ES-I3 (cell line): ENCODE measurements around the gene PRELP.

Experiments
- H3K36me3 ChIP-seq: 2 replicates; pipeline ENCODE4 v1.6.1; 2013; ENCODE audit warnings: mild to moderate bottlenecking, low read length, control low read depth, moderate library complexity; ENCODE audit not compliant: insufficient read depth
- H3K4me1 ChIP-seq: 2 replicates; pipeline ENCODE4 v1.6.1; 2013; ENCODE audit warnings: mild to moderate bottlenecking, control low read depth, low read length; ENCODE audit not compliant: insufficient read depth
- H3K9ac ChIP-seq: 2 replicates; pipeline ENCODE4 v1.6.1; 2013; ENCODE audit warnings: low read depth, mild to moderate bottlenecking, low read length, moderate library complexity
- H3K9me3 ChIP-seq: 2 replicates; pipeline ENCODE4 v1.6.1; 2013; ENCODE audit warnings: mild to moderate bottlenecking, low read length, moderate library complexity; ENCODE audit not compliant: control insufficient read depth, insufficient read depth

The PRELP gene

DNA sequence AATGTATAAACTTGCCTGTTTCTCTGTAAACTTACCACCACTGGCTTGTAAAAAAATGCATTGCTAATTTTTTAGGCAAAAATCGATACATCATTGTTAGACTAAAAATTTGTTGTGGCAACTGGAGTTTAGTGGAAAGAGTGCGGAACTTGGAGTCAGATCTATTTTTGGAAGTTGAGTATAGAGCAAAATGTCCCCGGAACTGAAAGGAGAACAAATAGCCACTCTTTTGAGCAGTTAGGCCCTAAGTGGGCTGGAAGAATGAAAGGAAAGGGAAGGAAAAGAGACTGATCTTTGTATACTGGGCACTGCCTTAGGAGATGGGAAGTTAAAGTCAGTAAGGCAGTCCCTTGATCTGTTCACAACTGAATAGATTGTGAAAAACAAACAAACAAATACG, 48.5 kb downstream of the PRELP start:
- Histone ChIP-seq H3K36me3 (no peaks in the 10 kb centered on the region), H3K9me3 (no peaks in the 10 kb centered on the region), H3K9ac (no peak overlapping the region), H3K4me1 (peaks cover 46% of the 10 kb centered on the region)

DNA sequence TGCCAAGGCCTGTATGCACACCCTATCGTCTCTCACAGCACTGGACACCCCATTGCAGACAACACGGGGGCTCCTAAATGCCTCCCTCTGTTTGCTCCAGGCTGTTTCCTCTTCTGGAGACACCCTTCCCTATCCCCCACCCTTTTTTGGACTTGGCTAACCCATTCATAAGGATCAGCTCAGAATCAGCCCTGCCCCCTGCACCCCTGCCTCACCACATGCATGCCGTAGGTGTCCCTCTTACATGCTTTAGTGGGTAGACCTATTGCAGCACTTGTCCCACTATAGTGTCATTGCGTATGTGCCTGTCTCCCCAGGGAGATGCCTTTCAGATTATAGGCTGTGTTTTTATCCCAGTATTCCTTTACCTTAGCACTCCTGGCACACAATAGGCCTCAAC, 49.2 kb downstream of the PRELP start:
- Histone ChIP-seq H3K4me1 (peaks cover 42% of the 10 kb centered on the region), H3K9ac (no peak overlapping the region), H3K9me3 (no peaks in the 10 kb centered on the region), H3K36me3 (no peaks in the 10 kb centered on the region)

DNA sequence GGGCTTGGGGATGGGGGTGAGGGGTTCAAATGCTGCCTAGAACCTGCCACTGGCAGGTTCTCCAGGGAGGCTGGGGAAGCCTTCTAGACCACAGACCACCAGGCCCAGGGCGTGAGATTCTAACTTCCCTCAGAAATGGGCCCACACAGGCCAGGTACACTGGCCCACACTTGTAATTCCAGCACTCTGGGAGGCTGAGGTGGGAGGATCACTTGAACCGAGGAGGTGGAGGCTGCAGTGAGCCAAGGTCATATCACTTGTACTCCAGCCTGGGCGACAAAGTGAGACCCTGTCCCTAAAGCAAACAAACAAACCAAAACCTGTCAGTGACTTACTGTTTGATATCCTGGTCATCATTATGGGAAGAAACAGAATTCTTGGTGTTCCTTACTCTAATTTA, 50.1 kb downstream of the PRELP start:
- no peaks in the 10 kb centered on the region for H3K9me3 ChIP-seq
- H3K36me3 ChIP-seq: no peaks in the 10 kb centered on the region
- H3K4me1 ChIP-seq: peaks cover 34% of the 10 kb centered on the region
- H3K9ac ChIP-seq: no peak overlapping the region

DNA sequence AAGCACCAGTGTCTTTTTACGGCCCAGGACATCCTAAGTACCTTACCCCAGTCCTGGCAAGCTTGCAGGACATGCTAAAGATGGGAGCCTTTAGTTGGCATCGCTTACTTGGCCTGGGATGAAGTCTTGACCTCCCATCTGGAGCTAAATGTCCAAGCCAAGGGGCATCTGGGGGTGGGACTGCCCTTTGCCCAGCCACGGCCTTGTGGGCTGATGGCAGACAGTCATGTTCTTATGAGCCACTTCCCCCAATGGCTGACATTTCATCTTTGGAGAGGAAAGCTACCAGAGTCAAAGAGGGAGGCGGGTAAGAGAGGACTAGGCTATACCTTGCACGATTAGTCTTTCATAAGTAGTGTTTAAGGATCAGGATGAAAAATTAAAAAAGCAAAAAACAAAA, 50.5 kb downstream of the PRELP start:
- H3K9me3 ChIP-seq: no peaks in the 10 kb centered on the region
- H3K9ac ChIP-seq: no peak overlapping the region
- H3K36me3 ChIP-seq: no peaks in the 10 kb centered on the region
- peaks cover 29% of the 10 kb centered on the region for H3K4me1 ChIP-seq

DNA sequence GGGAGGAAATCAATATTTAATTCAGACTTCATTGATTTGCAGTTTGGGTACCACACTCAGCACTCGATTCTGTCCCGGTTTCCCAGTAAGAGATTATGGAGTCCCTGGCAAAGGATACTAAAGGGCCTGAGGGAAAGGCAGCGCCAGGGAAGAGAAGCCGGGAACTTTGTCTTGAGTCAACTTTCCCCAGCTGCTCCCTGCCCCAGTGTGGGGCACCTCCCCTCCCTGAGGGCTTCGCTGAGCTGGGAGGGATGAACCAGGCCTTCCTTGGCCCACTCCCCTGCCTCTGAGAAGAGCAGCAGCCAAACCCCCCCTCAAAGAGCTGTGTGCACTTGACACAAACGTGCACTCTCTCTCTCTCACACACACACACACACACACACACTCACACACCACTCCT, 51.0 kb downstream of the PRELP start:
- H3K4me1 ChIP-seq: peaks cover 25% of the 10 kb centered on the region
- H3K9ac ChIP-seq: no peak overlapping the region
- H3K36me3 ChIP-seq: no peaks in the 10 kb centered on the region
- H3K9me3 ChIP-seq: no peaks in the 10 kb centered on the region

DNA sequence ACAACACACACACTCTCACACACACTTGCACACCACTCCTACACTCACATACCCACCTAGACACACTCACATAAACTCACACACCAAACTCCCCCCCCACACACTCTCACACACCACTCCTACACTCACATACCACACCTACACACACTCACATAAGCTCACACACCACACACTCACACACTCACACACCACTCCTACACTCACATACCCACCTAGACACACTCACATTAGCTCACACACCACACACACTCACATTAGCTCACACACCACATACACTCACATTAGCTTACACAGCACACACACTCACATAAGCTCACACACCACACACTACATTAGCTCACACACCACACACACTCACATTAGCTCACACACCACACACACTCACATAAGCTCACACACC, 51.4 kb downstream of the PRELP start:
- H3K36me3 ChIP-seq: no peaks in the 10 kb centered on the region
- no peaks in the 10 kb centered on the region for H3K9me3 ChIP-seq
- peaks cover 21% of the 10 kb centered on the region for H3K4me1 ChIP-seq
- no peak overlapping the region for H3K9ac ChIP-seq

DNA sequence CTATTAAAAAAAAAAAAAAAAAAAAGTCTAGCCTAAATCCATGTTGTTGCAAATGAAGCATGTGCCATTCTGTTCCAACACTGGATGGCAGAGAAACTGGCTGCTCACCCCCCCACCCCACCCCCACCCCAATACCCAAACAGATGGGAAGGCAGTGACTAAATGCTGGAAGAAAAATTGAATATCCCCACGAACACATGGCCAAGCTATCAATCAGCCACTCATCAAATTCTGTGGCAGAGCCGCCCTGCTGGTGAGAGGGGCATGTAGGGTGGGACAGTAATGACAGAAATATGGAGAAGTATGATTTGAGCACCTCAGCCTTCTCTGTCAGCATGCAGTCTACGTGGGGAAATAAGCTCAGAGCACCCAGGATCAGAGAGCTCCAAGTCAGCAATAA, 52.5 kb downstream of the PRELP start:
- Histone ChIP-seq H3K9me3 (no peaks in the 10 kb centered on the region), H3K36me3 (no peaks in the 10 kb centered on the region), H3K4me1 (peaks cover 12% of the 10 kb centered on the region), H3K9ac (no peak overlapping the region)

DNA sequence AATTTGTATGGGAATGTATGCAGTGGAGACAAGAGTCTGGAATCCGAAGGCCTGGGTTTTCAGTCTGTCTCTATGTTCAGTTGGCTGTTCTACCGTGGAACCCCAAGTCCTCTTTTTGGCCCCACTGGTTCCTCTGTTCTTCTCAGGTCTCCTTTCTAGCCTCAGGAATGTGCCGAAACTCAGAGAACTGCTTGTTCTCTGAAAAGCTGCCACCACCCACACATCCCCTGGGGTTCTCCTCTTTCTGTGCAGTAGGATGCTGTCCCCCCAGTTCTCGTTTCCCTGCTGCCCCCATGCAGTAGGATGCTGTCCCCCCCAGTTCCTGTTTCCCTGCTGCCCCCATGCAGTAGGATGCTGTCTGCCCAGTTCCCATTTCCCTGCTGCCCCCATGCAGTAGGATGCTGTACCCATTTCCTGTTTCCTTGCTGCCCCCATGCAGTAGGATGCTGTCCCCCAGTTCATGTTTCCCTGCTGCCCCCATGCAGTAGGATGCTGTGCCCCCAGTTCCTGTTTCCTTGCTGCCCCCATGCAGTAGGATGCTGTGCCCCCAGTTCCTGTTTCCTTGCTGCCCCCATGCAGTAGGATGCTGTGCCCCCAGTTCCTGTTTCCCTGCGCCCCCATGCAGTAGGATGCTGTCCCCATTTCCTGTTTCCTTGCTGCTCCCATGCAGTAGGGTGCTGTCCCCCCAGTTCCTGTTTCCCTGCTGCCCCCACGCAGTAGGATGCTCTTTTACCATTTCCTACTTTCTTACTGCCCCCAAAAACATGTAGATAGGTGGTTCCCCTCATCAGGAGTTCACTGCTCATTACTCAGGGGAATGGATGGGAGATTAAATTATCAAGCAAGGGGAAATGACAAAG, 53.6 kb downstream of the PRELP start:
- peaks cover 10% of the 10 kb centered on the region; the same call in 1 of the 2 replicates for H3K4me1 ChIP-seq
- H3K9me3 ChIP-seq: no peaks in the 10 kb centered on the region
- H3K36me3 ChIP-seq: no peaks in the 10 kb centered on the region
- H3K9ac ChIP-seq: no peak overlapping the region

DNA sequence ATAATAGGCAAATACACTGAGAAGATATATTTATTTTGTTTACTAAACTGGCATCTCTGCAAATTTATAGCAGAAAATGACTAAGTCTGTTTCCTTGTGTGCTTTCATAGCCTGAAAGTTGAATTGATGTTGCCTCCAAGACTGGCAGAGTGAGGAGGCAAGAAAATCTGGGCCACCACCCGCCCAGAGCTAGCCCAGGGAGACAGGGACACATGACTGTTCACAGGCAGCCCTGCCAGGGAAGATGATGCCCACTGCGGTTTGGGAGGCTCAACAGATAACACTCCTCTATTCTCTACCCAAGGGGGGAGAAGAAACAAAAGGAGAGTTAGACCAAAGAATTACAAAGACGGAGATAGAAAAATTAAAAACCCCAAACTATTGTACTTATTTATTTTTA, 55.5 kb downstream of the PRELP start:
- Histone ChIP-seq H3K9me3 (no peaks in the 10 kb centered on the region), H3K4me1 (peaks cover 4% of the 10 kb centered on the region; the same call in 1 of the 2 replicates)

DNA sequence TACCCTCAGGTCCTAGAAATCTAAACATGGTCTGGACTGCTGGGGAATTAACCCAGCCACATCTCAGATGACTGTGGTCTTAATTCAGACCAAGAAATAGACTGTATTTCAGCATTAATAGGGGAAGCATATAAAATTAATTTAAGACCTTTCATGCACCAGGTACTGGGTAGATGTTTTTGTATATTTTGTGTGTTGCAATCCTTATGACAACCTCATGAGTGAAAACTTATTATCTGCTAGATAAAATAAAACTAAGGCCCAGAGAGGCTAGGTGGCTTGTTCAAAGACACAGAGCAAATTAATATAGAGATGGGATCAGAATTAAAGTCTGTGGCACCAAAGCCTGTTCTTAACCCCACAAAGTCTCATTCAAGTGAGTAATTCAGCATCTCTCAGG, 58.4 kb downstream of the PRELP start:
- Histone ChIP-seq H3K4me1 (no peaks in the 10 kb centered on the region), H3K9me3 (no peaks in the 10 kb centered on the region), H3K36me3 (no peaks in the 10 kb centered on the region), H3K9ac (no peak overlapping the region)

More for the DNA sequence above, 55.5 kb downstream of the PRELP start:
- Histone ChIP-seq H3K36me3 (no peaks in the 10 kb centered on the region), H3K9ac (no peak overlapping the region)

DNA sequence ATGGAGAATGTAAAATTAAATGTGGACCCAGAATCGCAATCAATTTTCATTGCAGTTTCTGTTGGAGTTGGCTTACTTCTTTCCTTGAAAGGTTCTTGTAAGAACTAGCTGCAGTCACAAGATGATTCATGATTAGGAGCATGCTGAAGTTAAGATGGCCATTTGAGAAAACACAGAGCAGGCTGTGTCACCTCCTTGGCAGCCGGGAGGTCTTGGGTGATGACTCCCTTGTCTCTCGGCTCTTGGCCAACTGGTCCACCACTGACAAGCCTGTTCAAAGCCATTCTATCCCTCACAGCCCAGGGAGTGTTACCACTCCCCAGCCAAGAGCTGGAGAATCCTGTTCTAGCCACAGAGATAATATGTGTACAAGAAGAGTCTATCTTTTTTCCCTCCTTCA, 58.9 kb downstream of the PRELP start:
- H3K4me1 ChIP-seq: no peaks in the 10 kb centered on the region
- no peaks in the 10 kb centered on the region for H3K9me3 ChIP-seq
- no peak overlapping the region for H3K9ac ChIP-seq
- no peaks in the 10 kb centered on the region for H3K36me3 ChIP-seq

DNA sequence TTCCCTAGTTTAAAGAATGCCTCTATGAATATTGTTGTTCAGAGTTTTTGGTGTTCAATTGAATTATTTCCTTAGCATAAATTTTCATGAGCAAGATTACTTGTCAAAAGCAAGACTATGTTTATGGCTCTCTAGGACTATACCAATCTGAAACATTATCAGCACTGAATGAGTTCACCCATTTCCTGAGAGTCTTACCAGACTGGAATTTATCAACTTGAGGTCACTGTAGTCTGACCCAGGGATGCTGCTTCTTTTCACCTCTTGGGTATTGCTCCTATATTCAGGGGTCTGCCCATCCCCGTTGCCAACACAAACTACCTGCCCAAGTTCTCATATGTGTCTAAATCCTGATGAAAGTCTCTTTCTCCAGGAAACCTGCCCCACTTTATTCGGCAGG, 61.0 kb downstream of the PRELP start:
- Histone ChIP-seq H3K9me3 (no peaks in the 10 kb centered on the region), H3K9ac (no peak overlapping the region), H3K36me3 (no peaks in the 10 kb centered on the region), H3K4me1 (no peaks in the 10 kb centered on the region)

DNA sequence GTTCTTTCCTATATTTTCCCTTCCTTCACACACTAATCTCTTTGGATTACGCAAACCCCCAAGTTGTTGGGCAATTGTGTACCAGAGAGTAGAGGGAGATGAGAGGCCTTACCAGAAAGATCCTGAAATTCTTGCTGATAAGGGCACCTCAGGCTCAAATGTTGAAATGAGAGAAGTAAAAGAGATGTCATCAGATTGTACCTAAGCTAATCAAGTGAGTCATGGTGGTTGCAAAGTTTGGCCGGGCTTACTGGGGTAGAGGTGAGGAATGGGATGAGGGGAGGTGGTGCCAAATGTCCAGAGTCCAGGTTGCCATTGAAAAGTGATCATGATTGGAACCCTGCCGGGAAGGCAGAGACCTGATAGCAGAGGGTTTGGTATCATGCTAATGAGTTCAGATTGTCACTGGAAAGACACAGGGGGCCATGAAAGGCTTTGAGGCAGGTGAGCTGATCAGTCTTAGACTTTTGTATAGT, 61.4 kb downstream of the PRELP start:
- H3K4me1 ChIP-seq: no peaks in the 10 kb centered on the region
- H3K9ac ChIP-seq: no peak overlapping the region
- no peaks in the 10 kb centered on the region for H3K9me3 ChIP-seq
- no peaks in the 10 kb centered on the region for H3K36me3 ChIP-seq

DNA sequence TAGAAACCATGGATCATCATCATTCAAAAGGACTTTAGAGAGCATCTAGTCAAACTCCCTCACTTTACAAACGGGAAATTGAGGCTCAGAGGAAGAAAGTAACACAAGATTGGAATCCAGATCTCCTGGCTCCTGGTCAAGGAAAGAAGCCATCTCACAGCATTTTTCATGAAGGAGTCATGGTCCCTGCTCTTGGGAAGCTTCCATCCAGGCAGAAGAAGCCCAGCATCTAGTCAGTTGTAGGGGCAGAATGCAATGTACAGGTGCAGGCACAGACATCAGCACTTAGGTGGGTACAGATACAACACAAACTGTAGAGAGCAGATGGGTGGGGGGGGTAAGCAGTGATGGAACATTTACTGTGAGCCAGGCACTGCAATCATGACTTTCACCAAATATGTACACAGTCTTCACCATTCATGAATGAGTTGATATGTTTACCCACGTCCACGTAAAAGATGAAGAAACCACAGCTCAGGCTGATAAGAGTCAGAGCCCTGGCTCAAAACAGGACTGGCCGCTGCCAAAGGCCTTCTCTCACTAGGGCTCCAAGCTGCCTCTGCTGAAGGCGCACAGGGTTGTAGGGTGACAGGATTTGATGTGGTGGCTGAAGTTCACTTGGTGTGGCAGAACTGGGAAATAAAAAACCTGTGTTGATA, 62.3 kb downstream of the PRELP start:
- Histone ChIP-seq H3K9me3 (no peaks in the 10 kb centered on the region), H3K4me1 (no peaks in the 10 kb centered on the region), H3K9ac (no peak overlapping the region), H3K36me3 (no peaks in the 10 kb centered on the region)

DNA sequence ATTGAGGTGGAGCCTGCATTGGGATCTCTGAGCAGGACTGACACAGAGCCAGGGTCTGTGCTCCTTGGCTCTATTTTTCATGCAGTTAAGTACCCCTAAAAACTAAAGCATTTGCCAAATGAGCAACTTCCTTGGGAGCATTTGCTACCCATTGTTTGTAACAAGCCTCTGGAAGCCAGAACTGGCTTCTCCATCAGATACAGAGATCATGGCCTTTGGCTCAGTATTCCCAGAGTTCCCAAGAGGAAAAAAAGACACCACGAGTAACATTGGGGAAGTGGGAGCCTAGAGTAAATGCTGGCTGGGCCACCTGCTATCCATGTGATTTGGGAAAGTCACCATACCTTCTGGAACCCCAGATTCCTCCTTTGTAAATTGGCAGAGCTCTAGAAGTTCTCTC, 63.1 kb downstream of the PRELP start:
- Histone ChIP-seq H3K4me1 (no peaks in the 10 kb centered on the region), H3K36me3 (no peaks in the 10 kb centered on the region), H3K9me3 (no peaks in the 10 kb centered on the region), H3K9ac (no peak overlapping the region)
